ENCODE results near the gene CIRBP.
A peak's percentile ranks its signal among the peaks of the same experiment; 100 is the strongest.
"Not testable (repeated sequence)": the region's sequence is repeated elsewhere in the genome, so short reads cannot be mapped to it uniquely, and the experiment has no call there.

CIRBP gene

GRCh38 chr19:1244693-1245451 lies 24.3 kb upstream of the CIRBP start:
- peak; percentile 79 for DNase-seq

- no peak for DNase-seq
Measured at GRCh38 chr19:1245494-1246264, 23.5 kb upstream of the CIRBP start.

DNA sequence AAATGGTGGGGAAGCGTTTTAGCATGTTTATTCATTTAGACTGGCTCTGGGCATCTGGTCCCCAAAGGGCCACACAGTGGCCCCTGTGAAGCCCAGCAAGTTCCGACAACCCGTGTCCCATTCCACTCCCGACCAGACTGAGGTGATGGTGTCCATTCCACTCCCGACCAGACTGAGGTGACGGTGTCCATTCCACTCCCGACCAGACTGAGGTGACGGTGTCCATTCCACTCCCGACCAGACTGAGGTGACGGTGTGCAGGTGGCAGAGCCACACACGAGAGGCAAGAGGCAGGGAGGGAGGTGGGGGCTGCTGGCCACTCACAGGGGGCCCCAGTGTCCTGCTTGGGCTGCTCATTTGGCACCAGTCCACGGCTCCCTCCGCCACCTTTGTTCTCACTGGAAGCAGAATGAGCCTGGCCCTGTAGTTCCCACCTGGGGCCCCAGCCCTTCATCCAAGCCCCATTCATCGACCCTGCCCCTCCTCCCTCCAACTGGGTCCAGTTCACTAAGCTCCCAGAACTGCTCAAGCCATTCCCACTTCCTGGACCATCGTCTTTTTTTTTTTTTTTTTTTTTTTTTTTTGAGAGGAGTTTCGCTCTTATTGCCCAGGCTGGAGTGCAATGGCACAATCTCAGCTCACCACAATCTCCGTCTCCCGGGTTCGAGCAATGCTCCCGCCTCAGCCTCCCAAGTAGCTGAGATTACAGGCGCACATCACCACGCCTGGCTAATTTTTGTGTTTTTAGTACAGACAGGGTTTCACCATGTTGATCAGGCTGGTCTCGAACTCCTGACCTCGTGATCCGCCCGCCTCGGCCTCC lies 22.7 kb upstream of the CIRBP start:
- DNase-seq, result not testable (repeated sequence)

DNA sequence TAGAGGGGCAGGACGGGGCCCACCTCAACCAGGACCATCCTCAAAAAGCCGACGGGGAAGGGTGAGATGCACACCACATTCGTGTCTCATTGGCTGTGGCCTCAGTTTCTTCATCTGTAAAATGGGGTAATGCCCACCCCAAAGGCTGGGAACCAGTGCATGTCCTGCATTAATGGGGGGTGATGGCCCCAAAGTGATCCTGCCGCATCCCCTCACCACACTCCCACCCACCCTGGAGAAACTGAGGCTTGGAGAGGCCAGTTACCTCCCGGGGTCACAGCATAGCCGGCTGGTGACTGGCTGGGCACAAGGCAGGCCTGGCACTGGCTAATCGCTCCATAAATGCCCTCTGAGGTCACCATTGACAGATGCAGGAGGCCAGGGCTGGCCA lies 21.4 kb upstream of the CIRBP start:
- DNase-seq, result no peak

GRCh38 chr19:1248139-1248785 lies 20.9 kb upstream of the CIRBP start, which contains the start of gene MIDN:
Gene MIDN, plus strand, starts transcription at chr19:1248583. Its CDS starts 1,714 bp downstream, at chr19:1250297.
- DNase-seq, result peak; percentile 93

- peak; percentile 91 for DNase-seq
Measured at GRCh38 chr19:1248786-1249297, 20.3 kb upstream of the CIRBP start.

DNA sequence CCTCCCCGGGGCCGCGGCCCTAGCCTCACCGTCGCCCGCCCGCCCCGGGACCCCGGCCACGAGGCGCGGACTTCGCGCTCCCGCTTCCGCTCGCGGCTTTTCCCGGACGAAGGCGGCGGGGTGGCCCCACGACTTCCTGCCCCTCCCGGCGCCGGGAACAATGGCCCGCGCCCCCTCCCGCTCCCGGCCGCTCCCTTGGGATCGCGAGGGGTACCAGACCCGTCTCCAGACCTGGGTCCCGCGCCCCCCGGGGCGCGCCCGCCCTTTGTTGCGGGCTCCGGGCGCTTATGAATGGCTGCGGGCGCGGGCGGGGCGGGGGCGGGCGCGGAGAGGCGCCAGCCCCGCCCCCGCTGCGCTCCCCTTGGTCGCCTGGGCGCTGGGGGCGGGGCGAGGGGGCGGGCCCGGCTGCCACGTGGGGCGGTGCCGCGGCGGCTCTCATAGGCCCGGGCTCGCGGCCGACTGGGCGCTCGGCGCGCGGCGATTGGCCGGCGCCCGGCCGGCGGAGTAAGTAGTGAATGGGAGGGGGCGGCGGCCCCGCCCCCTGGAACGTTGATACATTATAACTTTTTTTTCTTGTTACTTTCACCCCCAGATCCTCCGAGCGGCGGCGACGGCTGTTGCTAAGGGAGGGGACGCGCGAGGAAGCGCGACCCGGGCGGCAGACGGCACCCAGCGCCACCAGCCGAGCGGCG lies 19.7 kb upstream of the CIRBP start:
- DNase-seq, result peak; percentile 99

DNA sequence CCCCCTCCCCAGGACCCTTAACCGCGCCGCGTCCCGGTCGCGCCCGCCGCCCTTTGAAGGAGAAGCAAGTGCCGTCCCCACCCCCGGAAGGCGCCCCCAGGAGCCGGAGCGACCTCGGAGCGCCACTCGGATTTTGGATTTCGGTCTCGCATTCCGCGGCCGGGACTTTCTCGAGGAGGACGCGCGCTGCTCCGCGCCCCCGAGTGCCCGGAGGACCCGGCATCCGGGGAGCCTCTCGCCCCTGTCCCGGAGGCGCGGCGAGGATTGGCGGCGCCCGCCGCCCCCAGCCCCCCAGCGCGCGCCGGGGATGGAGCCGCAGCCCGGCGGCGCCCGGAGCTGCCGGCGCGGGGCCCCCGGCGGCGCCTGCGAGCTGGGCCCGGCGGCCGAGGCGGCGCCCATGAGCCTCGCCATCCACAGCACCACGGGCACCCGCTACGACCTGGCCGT lies 19.1 kb upstream of the CIRBP start:
- no peak for DNase-seq

DNA sequence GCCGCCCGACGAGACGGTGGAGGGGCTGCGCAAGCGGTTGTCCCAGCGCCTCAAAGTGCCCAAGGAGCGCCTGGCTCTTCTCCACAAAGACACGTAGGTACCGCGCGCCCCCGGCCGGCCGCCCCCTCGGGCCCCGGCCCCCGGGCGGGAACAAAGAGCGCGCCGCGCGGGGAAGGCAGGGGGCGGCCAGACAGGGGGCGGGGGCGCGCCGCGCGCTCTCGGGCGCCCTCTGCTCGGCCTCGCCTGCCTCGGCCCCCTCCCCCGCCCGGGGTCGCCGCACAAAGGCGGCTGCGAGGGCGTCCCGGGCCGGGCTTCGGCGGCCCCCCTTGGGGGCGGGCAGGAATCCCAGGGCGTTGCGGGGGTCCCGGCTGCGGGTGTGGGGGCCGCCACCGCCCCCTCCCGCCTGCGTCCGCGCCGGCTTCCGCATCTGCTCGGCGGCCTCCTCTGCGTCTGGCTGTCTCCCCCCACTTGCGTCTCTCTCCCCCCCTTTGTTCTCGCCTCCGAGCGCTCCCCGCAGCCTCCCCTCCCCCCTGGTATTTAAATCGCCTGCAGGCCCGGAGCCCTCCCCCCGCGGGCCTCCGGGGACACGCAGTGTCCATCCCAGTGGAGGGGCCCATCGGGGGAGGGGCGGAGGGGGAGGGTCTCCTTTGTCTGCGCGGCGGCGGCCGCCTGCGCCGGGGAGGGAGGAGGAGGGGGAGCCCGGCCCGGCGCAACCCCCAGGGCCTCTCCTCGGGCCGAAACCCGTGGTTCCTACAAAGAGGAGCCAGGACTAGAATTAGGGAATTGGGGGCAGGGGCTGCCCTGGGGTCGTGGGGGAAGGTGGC lies 18.5 kb upstream of the CIRBP start:
- DNase-seq, result peak; percentile 39

DNA sequence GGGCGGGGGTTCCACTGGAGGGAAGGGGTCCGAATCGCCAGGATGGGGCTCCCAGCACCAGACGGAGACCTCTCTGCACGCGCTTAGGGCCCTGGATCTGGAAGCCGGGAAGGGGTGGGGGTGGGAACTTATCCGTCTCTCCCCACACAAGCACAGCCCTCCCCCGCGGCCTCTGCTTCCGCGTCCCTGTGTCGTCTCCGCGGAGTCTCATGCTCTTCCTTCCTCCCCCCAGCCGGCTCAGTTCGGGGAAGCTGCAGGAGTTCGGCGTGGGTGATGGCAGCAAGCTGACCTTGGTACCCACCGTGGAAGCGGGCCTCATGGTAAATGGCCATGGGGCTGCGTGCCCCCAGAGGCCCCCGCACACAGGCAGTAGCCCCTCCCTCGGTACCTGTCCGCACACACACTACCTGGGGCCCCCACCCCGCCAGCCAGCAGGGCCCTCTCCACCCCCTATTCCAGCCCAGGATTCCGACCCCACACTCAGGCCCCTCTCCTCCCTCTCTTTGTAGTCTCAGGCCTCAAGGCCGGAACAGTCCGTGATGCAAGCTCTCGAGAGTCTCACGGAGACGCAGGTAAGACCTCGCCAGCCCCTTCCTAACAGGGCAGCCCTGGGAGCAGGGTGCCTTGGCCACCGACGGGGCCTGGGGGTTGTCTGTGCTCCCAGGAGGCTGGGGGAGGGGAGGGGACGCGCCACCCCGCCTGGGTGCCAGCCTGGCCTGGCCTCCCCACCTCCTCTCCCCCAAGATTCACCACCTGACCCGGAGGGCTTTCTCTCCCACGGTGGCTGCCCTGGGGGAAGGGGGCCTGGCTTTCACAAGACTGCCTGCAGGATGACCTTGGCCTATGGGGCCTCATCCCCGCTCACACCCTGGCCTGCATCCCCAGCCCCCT lies 17.6 kb upstream of the CIRBP start:
- peak; percentile 93 for DNase-seq

DNA sequence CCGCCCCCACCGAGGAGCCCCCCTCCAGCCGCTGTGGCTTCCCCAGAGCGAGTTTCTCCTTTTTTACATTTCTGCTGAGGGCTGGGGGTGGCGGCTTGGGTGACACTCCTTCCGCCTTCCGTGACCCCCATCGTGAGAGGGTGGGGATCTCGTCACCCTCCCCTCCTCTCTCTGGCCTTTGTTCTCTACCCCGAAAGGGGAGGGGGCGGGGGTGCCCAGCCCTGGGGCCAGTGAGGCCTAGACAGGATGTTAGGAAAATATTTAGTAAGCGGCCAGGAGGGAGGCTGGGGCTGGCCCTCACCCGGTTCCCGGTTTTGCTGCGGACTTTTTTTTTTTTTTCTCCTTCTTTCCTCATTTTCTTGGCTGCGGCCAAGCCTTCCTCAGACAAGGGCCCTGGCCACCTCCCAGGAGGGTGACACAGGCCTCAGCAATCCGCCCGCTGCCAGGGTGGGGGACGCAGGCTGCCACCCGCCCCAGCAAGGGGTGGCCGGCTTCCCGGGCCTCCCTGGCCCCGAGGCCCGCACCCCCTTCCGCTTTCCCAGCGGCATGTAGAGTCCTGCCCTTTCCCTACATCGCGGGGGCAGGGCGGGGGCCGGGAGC lies 16.8 kb upstream of the CIRBP start:
- DNase-seq, result peak; percentile 97

- DNase-seq, result peak; percentile 97
Measured at GRCh38 chr19:1252821-1253513, 16.2 kb upstream of the CIRBP start.

DNA sequence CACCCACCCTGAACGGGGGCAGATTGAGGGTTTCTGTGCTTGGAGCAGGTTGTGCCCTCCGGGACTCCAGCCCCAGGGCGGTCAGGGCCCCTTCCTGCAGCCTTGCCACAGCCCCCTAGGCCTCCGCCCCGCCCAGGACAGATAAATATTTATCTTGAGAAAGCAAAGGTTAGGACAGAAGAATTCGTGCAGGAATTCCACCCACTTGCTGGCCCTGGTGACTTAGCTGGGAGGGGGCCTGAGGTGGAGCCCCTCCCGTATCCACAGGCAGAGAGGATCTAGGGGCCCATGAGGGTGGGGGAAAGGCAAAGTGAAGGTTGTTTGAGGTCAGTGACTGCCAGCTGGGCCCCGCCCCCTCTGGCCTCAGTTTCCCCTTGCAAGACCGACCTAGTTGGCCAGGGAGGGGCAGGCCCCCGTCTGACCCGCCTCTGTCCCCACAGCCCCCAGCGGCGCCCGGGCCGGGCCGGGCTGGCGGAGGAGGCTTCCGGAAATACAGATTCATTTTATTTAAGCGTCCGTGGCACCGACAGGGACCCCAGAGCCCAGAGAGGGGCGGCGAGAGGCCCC lies 15.5 kb upstream of the CIRBP start:
- no peak for DNase-seq

DNA sequence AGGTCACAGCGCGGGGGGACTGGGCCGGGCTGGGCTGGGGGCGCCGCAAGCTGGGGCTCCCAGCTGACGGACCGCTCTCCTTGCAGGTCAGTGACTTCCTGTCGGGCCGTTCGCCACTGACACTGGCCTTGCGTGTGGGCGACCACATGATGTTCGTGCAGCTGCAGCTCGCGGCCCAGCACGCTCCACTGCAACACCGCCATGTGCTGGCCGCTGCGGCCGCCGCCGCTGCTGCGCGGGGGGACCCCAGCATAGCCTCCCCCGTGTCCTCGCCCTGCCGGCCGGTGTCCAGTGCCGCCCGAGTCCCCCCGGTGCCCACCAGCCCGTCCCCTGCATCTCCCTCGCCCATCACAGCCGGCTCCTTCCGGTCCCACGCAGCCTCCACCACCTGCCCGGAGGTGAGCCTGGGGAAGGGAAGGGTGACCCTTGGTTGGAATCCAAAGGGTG lies 15.0 kb upstream of the CIRBP start:
- no peak for DNase-seq

DNA sequence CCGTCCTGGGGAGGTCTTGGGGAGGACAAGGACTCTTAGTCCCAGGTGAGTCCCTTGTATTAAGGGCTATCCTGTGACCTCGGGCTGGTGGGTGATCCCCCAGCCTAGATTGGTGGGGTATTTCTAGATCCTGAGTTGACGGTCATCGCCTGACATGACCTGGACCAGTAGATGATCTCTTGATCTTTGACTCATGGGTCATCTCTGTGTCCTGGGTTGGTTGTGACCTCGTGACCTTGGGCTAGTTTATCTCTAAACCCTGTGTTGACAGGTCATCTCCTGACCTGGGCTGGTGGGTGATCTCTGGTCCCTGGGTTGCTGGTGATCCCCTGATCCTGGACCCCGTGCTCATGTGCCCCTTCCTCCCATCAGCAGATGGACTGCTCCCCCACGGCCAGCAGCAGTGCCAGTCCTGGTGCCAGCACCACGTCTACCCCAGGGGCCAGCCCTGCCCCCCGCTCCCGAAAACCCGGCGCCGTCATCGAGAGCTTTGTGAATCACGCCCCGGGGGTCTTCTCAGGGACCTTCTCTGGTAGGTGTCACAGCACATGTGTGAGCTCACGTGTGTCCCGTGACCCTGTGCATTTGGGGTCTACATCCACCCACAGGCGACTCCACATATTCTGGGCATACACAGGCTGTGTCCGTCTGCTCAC lies 14.5 kb upstream of the CIRBP start:
- no peak for DNase-seq

- DNase-seq, result no peak
Measured at GRCh38 chr19:1255186-1256161, 13.7 kb upstream of the CIRBP start.
